Testis (tissue), 2 donors: ENCODE data around the gene MC2R.

ENCODE experiments used
- POLR2A ChIP-seq: fragments of 450-650 bp; IDR thresholded peaks from one replicate; pipeline ENCODE4 v1.6.1; 2017; ENCODE audit warnings: antibody characterized with exemption, mild to moderate bottlenecking, moderate library complexity
- TF ChIP-seq, protein P1 (sequence below), 3 experiments: fragments of 450-650 bp in 2 of 3; fragments of 200-600 bp in 1 of 3; sonication (generic) in 1 of 3; IDR thresholded peaks; one replicate each; pipeline ENCODE4 v1.5.1; 2016 to 2019; ENCODE audit warnings: antibody characterized with exemption in 3 of 3, mild to moderate bottlenecking in 2 of 3, moderate library complexity in 1 of 3

DNA sequence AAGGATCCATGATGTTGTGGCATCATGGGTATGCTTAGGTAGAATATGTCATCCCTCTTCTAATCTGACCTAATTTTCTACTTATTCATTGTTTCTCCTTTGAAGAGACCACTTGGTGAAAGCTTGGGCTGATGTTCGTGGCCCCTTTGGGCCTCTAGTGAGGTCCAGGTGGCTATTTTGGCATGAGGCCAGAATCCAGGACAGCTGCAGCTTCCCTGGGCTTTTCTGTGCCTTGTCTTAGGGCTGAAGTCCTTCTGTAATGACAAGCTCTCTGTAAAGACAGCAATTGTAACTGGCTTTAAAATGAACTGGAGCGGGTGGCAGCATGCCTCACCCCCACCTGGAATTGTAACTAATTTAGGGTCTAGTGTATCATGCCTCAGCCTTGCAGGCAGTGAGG, 15.6 kb upstream of the MC2R start:
- TF ChIP-seq, protein P1, sequence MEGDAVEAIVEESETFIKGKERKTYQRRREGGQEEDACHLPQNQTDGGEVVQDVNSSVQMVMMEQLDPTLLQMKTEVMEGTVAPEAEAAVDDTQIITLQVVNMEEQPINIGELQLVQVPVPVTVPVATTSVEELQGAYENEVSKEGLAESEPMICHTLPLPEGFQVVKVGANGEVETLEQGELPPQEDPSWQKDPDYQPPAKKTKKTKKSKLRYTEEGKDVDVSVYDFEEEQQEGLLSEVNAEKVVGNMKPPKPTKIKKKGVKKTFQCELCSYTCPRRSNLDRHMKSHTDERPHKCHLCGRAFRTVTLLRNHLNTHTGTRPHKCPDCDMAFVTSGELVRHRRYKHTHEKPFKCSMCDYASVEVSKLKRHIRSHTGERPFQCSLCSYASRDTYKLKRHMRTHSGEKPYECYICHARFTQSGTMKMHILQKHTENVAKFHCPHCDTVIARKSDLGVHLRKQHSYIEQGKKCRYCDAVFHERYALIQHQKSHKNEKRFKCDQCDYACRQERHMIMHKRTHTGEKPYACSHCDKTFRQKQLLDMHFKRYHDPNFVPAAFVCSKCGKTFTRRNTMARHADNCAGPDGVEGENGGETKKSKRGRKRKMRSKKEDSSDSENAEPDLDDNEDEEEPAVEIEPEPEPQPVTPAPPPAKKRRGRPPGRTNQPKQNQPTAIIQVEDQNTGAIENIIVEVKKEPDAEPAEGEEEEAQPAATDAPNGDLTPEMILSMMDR (IDR thresholded peaks at IDR 0.05): no peak
- no peak for TF ChIP-seq POLR2A
